DMS 273 (cell line): ENCODE results near the gene FAM117A.
"Not testable (repeated sequence)": the region's sequence is repeated elsewhere in the genome, so short reads cannot be mapped to it uniquely, and the experiment has no call there.

Experiments
- DNase-seq: peaks from one replicate; lab custom pipeline; 2025; ENCODE audit not compliant: unreplicated experiment; lab: John Stamatoyannopoulos, UW

The FAM117A gene

GRCh38 chr17:49741692-49742076 lies 22.2 kb downstream of the FAM117A start:
- no peak for DNase-seq

GRCh38 chr17:49741009-49741691 lies 22.8 kb downstream of the FAM117A start:
- no peak for DNase-seq

GRCh38 chr17:49739641-49740271 lies 24.2 kb downstream of the FAM117A start:
- peak; percentile 68 for DNase-seq

GRCh38 chr17:49738456-49739163 lies 25.3 kb downstream of the FAM117A start:
- DNase-seq, result peak; percentile 32

- DNase-seq, result no peak
Measured at GRCh38 chr17:49734515-49735490, 29.1 kb downstream of the FAM117A start.

GRCh38 chr17:49731435-49731831 lies 32.5 kb downstream of the FAM117A start:
- no peak for DNase-seq

- no peak for DNase-seq
Measured at GRCh38 chr17:49730785-49731434, 33.0 kb downstream of the FAM117A start.

- DNase-seq, result peak; percentile 27
Measured at GRCh38 chr17:49730078-49730784, 33.7 kb downstream of the FAM117A start.

- DNase-seq, result no peak
Measured at GRCh38 chr17:49729069-49729468, 34.9 kb downstream of the FAM117A start.

- no peak for DNase-seq
Measured at GRCh38 chr17:49728425-49728824, 35.5 kb downstream of the FAM117A start.

GRCh38 chr17:49727380-49727779 lies 36.6 kb downstream of the FAM117A start:
- peak; percentile 49 for DNase-seq

GRCh38 chr17:49725452-49726130 lies 38.3 kb downstream of the FAM117A start:
- no peak for DNase-seq

GRCh38 chr17:49724552-49724951 lies 39.4 kb downstream of the FAM117A start:
- not testable (repeated sequence) for DNase-seq

GRCh38 chr17:49723423-49723822 lies 40.5 kb downstream of the FAM117A start:
- DNase-seq, result peak; percentile 94

- no peak for DNase-seq
Measured at GRCh38 chr17:49722066-49722465, 41.9 kb downstream of the FAM117A start.

- DNase-seq, result no peak
Measured at GRCh38 chr17:49717371-49717861, 46.5 kb downstream of the FAM117A start.

GRCh38 chr17:49716668-49717364 lies 47.1 kb downstream of the FAM117A start:
- no peak for DNase-seq

- no peak for DNase-seq
Measured at GRCh38 chr17:49715717-49716279, 48.1 kb downstream of the FAM117A start.
